ENCODE data around the gene TTC23.

GRCh38 chr15:99104788-99105513 is 144.4 kb downstream of the TTC23 start, which contains the start of gene SYNM:
- TF ChIP-seq POLR2A (IDR thresholded peaks at IDR 0.05), result no peak
- peak in 3 of 7 experiments; percentile 68 to 83 (median 77) for TF ChIP-seq CTCF (IDR thresholded peaks at IDR 0.05)
- TF ChIP-seq EP300 (IDR thresholded peaks at IDR 0.05), result no peak
- TF ChIP-seq POLR2AphosphoS5 (IDR thresholded peaks at IDR 0.05), result peak; percentile 86 to 95 (median 94)
